Measurements from ENCODE around the gene TLCD1.

TLCD1 gene

GRCh38 chr17:28755486-28755885 lies 29.5 kb upstream of the TLCD1 start (continued):
- TF ChIP-seq, protein P1, sequence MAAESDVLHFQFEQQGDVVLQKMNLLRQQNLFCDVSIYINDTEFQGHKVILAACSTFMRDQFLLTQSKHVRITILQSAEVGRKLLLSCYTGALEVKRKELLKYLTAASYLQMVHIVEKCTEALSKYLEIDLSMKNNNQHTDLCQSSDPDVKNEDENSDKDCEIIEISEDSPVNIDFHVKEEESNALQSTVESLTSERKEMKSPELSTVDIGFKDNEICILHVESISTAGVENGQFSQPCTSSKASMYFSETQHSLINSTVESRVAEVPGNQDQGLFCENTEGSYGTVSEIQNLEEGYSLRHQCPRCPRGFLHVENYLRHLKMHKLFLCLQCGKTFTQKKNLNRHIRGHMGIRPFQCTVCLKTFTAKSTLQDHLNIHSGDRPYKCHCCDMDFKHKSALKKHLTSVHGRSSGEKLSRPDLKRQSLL (tag by site-specific recombination; IDR thresholded peaks at IDR 0.05) = no peak
- TF ChIP-seq ZBTB20 (tag by site-specific recombination; IDR thresholded peaks at IDR 0.05) (no peak), RBAK (tag by site-specific recombination; IDR thresholded peaks at IDR 0.05) (no peak), KLF7 (tag by site-specific recombination; IDR thresholded peaks at IDR 0.05; ENCODE audit: borderline replicate concordance) (no peak), ZNF202 (tag by site-specific recombination; IDR thresholded peaks at IDR 0.05; ENCODE audit: borderline replicate concordance) (no peak), ZNF239 (tag by site-specific recombination; IDR thresholded peaks at IDR 0.05) (no peak), GFI1B (tag by site-specific recombination; IDR thresholded peaks at IDR 0.05) (no peak), ZNF138 (tag by site-specific recombination; IDR thresholded peaks at IDR 0.05; ENCODE audit: borderline replicate concordance) (no peak), ZEB2 (tag by site-specific recombination; IDR thresholded peaks at IDR 0.05) (no peak), ZNF140 (tag by site-specific recombination; IDR thresholded peaks at IDR 0.05) (no peak), FEZF1 (tag by site-specific recombination; IDR thresholded peaks at IDR 0.05) (no peak)

DNA sequence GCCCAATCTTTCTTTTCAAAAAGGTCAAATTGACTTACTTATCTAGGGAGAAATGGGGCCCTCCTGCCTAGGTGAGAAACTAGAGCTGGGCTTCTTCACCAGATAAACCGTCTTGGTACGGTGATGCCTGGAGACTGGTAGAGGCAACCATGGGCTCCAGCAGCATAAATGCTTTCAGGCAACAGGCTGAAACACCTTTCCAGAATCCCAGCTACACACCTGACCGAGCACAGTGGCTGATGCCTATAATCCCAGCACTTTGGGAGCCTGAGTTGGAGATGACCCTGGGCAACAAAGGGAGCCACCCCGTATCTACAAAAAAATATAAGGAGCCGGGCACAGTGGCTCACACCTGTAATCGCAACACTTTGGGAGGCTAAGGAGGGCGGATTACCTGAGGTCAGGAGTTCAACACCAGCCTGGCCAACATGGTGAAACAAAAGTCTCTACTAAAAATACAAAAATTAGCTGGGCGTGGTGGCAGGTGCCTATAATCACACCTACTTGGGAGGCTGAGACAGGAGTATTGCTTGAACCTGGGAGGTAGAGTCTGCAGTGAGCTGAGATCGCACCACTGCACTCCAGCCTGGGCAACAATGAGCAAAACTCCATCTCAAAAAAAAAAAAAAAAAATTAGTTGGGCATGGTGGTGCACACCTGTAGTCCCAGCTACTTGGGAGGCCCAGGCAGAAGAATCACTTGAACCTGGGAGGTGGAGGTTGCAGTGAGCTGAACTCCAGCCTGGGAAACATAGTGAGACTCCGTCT lies 25.8 kb upstream of the TLCD1 start:
- Histone ChIP-seq H3K36me3 (ENCODE audit: control insufficient read depth in 2 of 2, insufficient read depth in 1 of 2, low read length in 2 of 2) (peaks cover 7 to 55% of the 10 kb centered on the region in 2 experiments; a peak in 2 of 3 replicates), H3K4me1 (ENCODE audit: control insufficient read depth, insufficient read depth, low read length) (0 out of 2 replicates have a peak, but pooled peaks cover under 1% of the 10 kb centered on the region), H3K4me3 (ENCODE audit: low read depth, low read length) (no peak overlapping the region), H3K27ac (ENCODE audit: extremely low read depth, low read depth, low read length) (no peak overlapping the region), H3K9me3 (ENCODE audit: control insufficient read depth, insufficient read depth, low read depth, low read length) (no peaks in the 10 kb centered on the region)
- ChIA-PET POLR2A (interaction anchor here (0.6 to 14.1 kb wide), 9 partner anchors 10 to 198 kb away, joined by 3 to 448 read pairs (median 5); partner anchors contain the start of genes NEK8 and TLCD1), CTCF (interaction anchor here (0.6 to 16.7 kb wide), 14 partner anchors 9 to 983 kb away, joined by 3 to 445 read pairs (median 4); partner anchors contain the start of genes DHRS13, NEK8, PHF12 and RPL23A)
- no peak for TF ChIP-seq ZNF658 (tag by site-specific recombination; IDR thresholded peaks at IDR 0.05)

- Histone ChIP-seq H3K9me3 (ENCODE audit: control insufficient read depth, insufficient read depth, low read depth, low read length) (no peaks in the 10 kb centered on the region), H3K4me1 (ENCODE audit: control insufficient read depth, insufficient read depth, low read length) (peaks cover 8% of the 10 kb centered on the region; the same call in 1 of the 2 replicates), H3K4me3 (ENCODE audit: low read depth, low read length) (no peak overlapping the region), H3K36me3 (ENCODE audit: control insufficient read depth in 2 of 2, insufficient read depth in 1 of 2, low read length in 2 of 2) (peaks cover 7 to 69% of the 10 kb centered on the region in 2 experiments; a peak in 2 of 3 replicates), H3K27ac (ENCODE audit: extremely low read depth, low read depth, low read length) (0 out of 2 replicates have a peak overlapping the region, but pooled peaks have one; percentile 12)
- POLR2A ChIA-PET = interaction anchor here (0.7 to 14.1 kb wide), 6 partner anchors 11 to 103 kb away, joined by 3 to 448 read pairs (median 3); partner anchors contain the start of genes NEK8, PROCA1, RPL23A and TLCD1
- CTCF ChIA-PET = interaction anchor here (0.6 to 16.7 kb wide), 33 partner anchors 8 to 1452 kb away, joined by 3 to 445 read pairs (median 4); partner anchors contain the start of genes BLTP2, DHRS13, FAM222B and NEK8
- TF ChIP-seq, protein P2, sequence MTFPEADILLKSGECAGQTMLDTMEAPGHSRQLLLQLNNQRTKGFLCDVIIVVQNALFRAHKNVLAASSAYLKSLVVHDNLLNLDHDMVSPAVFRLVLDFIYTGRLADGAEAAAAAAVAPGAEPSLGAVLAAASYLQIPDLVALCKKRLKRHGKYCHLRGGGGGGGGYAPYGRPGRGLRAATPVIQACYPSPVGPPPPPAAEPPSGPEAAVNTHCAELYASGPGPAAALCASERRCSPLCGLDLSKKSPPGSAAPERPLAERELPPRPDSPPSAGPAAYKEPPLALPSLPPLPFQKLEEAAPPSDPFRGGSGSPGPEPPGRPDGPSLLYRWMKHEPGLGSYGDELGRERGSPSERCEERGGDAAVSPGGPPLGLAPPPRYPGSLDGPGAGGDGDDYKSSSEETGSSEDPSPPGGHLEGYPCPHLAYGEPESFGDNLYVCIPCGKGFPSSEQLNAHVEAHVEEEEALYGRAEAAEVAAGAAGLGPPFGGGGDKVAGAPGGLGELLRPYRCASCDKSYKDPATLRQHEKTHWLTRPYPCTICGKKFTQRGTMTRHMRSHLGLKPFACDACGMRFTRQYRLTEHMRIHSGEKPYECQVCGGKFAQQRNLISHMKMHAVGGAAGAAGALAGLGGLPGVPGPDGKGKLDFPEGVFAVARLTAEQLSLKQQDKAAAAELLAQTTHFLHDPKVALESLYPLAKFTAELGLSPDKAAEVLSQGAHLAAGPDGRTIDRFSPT (tag by site-specific recombination; IDR thresholded peaks at IDR 0.05) = no peak
- TF ChIP-seq KLF10 (tag by site-specific recombination; IDR thresholded peaks at IDR 0.05) (peak; percentile 58; the same call in 1 of the 2 replicates), KLF8 (tag by site-specific recombination; IDR thresholded peaks at IDR 0.05) (0 out of 2 replicates have a peak, but pooled peaks have one; percentile 43), ZNF654 (tag by site-specific recombination; IDR thresholded peaks at IDR 0.05; ENCODE audit: low read depth) (peak; percentile 82), ZFP69B (tag by site-specific recombination; IDR thresholded peaks at IDR 0.05) (peak; percentile 43; the same call in 1 of the 2 replicates), ZNF10 (tag by site-specific recombination; IDR thresholded peaks at IDR 0.05) (peak; percentile 26; the same call in 1 of the 2 replicates), ZNF600 (tag by site-specific recombination; IDR thresholded peaks at IDR 0.05) (0 out of 2 replicates have a peak, but pooled peaks have one; percentile 9), ZNF2 (tag by site-specific recombination; IDR thresholded peaks at IDR 0.05) (peak; percentile 61; the same call in 1 of the 2 replicates), CTCF (tag by site-specific recombination; IDR thresholded peaks at IDR 0.05) (peak; percentile 96)
- TF ChIP-seq, protein P3, sequence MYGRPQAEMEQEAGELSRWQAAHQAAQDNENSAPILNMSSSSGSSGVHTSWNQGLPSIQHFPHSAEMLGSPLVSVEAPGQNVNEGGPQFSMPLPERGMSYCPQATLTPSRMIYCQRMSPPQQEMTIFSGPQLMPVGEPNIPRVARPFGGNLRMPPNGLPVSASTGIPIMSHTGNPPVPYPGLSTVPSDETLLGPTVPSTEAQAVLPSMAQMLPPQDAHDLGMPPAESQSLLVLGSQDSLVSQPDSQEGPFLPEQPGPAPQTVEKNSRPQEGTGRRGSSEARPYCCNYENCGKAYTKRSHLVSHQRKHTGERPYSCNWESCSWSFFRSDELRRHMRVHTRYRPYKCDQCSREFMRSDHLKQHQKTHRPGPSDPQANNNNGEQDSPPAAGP (tag by site-specific recombination; IDR thresholded peaks at IDR 0.05) = peak; percentile 44; the same call in 1 of the 2 replicates
- TF ChIP-seq, protein P4, sequence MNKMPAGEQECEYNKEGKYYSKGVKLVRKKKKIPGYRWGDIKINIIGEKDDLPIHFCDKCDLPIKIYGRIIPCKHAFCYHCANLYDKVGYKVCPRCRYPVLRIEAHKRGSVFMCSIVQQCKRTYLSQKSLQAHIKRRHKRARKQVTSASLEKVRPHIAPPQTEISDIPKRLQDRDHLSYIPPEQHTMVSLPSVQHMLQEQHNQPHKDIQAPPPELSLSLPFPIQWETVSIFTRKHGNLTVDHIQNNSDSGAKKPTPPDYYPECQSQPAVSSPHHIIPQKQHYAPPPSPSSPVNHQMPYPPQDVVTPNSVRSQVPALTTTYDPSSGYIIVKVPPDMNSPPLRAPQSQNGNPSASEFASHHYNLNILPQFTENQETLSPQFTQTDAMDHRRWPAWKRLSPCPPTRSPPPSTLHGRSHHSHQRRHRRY (tag by site-specific recombination; IDR thresholded peaks at IDR 0.05) = no peak
Measured at GRCh38 chr17:28750178-28751047, 24.4 kb upstream of the TLCD1 start.
